K562 (cell line): ENCODE results near the gene GINS1. TPM values are rescaled to one million over a fixed set of nuclear protein-coding genes. Genes with fewer than 3 reads are reported as not detected.

Source experiments
- ATAC-seq: fragments of 200-7000 bp; cut with Tn5 transposase; 3 replicates; pipeline ENCODE4 v1.9.1; 2020; ENCODE audit warnings: moderate library complexity
- BruUV-seq: library from RNA; stranded (reverse); fragments of 400-500 nt; replicated peaks from 2 replicates; lab custom pipeline; 2021; lab: Mats Ljungman, UMichigan
- CTCF ChIA-PET: fragments of 300-600 bp; formaldehyde crosslinking; extraction: SDS; loops from one replicate; lab custom pipeline; 2021; ENCODE audit warnings: low intra/inter-chr PET ratio; lab: Yijun Ruan, JAX
- POLR2A ChIA-PET: fragments of 300-600, 350-650 bp; sonication (Branson Sonifier 250); formaldehyde crosslinking; extraction: SDS; loops from one replicate; lab custom pipeline; 2021; ENCODE audit warnings: antibody characterized with exemption, inconsistent platforms; lab: Yijun Ruan, JAX
- DNase-seq, 4 experiments: peaks; one replicate each; pipeline versions ENCODE4 v3.0.0 to v3.0.0-alpha.2; 2011 to 2018; ENCODE audit warnings: low spot score in 3 of 4, mixed read lengths in 3 of 4; ENCODE audit errors: extremely low read depth in 1 of 4
- FAIRE-seq: peaks from 2 replicates; lab custom pipeline; 2011; peaks lifted over from hg19 to GRCh38; lab: Jason Lieb, UNC
- H2AFZ ChIP-seq: 2 replicates; pipeline ENCODE4 v1.6.0; 2011; ENCODE audit warnings: low read depth, low read length, control low read depth, inconsistent platforms
- H3K27ac ChIP-seq: fragments of 200-600 bp; 3 replicates; pipeline ENCODE4 v1.8.0; 2011; ENCODE audit warnings: low read depth, mild to moderate bottlenecking, control low read depth, inconsistent platforms, low read length, moderate library complexity, mixed read lengths; ENCODE audit errors: extremely low read depth
- H3K27me3 ChIP-seq, 2 experiments: fragments of 300-600 bp in 1 of 2; 2 replicates in 1 of 2; 3 replicates in 1 of 2; pipeline versions ENCODE4 v1.6.0 to v1.8.0; 2011; ENCODE audit warnings: inconsistent platforms in 2 of 2, low read length in 2 of 2, mild to moderate bottlenecking in 1 of 2, mixed read lengths in 1 of 2, moderate library complexity in 1 of 2; ENCODE audit not compliant: control insufficient read depth in 2 of 2, insufficient read depth in 2 of 2
- H3K36me3 ChIP-seq: fragments of 300-600 bp; 3 replicates; pipeline ENCODE4 v1.8.0; 2011; ENCODE audit warnings: mild to moderate bottlenecking, low read length, inconsistent platforms; ENCODE audit not compliant: control insufficient read depth, insufficient read depth
- H3K4me1 ChIP-seq, 2 experiments: fragments of 200-600 bp in 1 of 2; replicated peaks in 1 of 2; 2 replicates in 1 of 2; 3 replicates in 1 of 2; pipeline versions ENCODE4 v1.5.1 to v1.8.0; 2011; ENCODE audit warnings: inconsistent platforms in 2 of 2, low read length in 2 of 2, mild to moderate bottlenecking in 1 of 2, mixed read lengths in 1 of 2, moderate library complexity in 1 of 2; ENCODE audit not compliant: control insufficient read depth in 2 of 2, insufficient read depth in 2 of 2
- H3K4me2 ChIP-seq: 2 replicates; pipeline ENCODE4 v1.6.1; 2011; ENCODE audit warnings: low read length, control low read depth, inconsistent platforms, mixed read lengths; ENCODE audit not compliant: insufficient read depth
- H3K4me3 ChIP-seq: fragments of 200-600 bp; sonication (generic), shearing (Covaris generic); 2 replicates; pipeline ENCODE4 v1.5.1; 2016; ENCODE audit warnings: control low read depth, inconsistent platforms
- H3K79me2 ChIP-seq: fragments of 200-600 bp; 3 replicates; pipeline ENCODE4 v1.8.0; 2011; ENCODE audit warnings: low read length, inconsistent platforms; ENCODE audit not compliant: control insufficient read depth, insufficient read depth
- H3K9ac ChIP-seq, 2 experiments: 2 replicates each; pipeline versions ENCODE4 v1.6.0 to v1.6.1; 2011; ENCODE audit warnings: low read depth in 2 of 2, low read length in 2 of 2, control low read depth in 1 of 2, inconsistent platforms in 1 of 2, mild to moderate bottlenecking in 1 of 2, mixed read lengths in 1 of 2; ENCODE audit not compliant: insufficient read depth in 1 of 2
- H3K9me1 ChIP-seq: one replicate; pipeline ENCODE4 v1.6.0; 2011; ENCODE audit warnings: inconsistent platforms, mild to moderate bottlenecking, low read length, moderate library complexity; ENCODE audit not compliant: control insufficient read depth, insufficient read depth
- H3K9me3 ChIP-seq: replicated peaks from 2 replicates; pipeline ENCODE4 v1.5.1; 2011; ENCODE audit warnings: low read depth, low read length, inconsistent platforms; ENCODE audit not compliant: control insufficient read depth, insufficient read depth
- H4K20me1 ChIP-seq: replicated peaks from 2 replicates; pipeline ENCODE4 v1.6.1; 2011; ENCODE audit warnings: low read length, inconsistent platforms, mixed read lengths; ENCODE audit not compliant: control insufficient read depth, insufficient read depth
- ATF2 ChIP-seq: sonication (generic); formaldehyde crosslinking; IDR thresholded peaks from 2 replicates; pipeline ENCODE4 v1.8.1; 2022; ENCODE audit warnings: missing genetic modification reagents
- DIDO1 ChIP-seq: fragments of 450-650 bp; IDR thresholded peaks from 2 replicates; pipeline ENCODE4 v1.6.1; 2016; ENCODE audit warnings: low read depth, missing biosample characterization, missing genetic modification characterization
- FOXP4 ChIP-seq: sonication (generic); formaldehyde crosslinking; IDR thresholded peaks from 2 replicates; pipeline ENCODE4 v1.8.0; 2022; ENCODE audit warnings: mild to moderate bottlenecking, missing genetic modification reagents, borderline replicate concordance
- KDM5B ChIP-seq: fragments of 200-600 bp; sonication (generic); IDR thresholded peaks from 2 replicates; pipeline ENCODE4 v1.6.1; 2012; ENCODE audit warnings: low read depth, mild to moderate bottlenecking, moderate library complexity, low read length, control low read depth, inconsistent platforms; ENCODE audit not compliant: insufficient replicate concordance
- MAFF ChIP-seq: IDR thresholded peaks from 2 replicates; pipeline ENCODE4 v1.6.1; 2012; ENCODE audit warnings: low read length, improper control_type of control experiment
- MEF2A ChIP-seq: IDR thresholded peaks from 2 replicates; pipeline ENCODE4 v1.6.1; 2011; ENCODE audit warnings: low read depth, mild to moderate bottlenecking, low read length, moderate library complexity; ENCODE audit not compliant: control insufficient read depth
- NCOA2 ChIP-seq, 2 experiments: fragments of 450-650 bp; IDR thresholded peaks; 2 replicates each; pipeline ENCODE4 v1.6.1; 2018; ENCODE audit warnings: mild to moderate bottlenecking in 2 of 2, moderate library complexity in 1 of 2; ENCODE audit not compliant: partially characterized antibody in 2 of 2
- NR2C2 ChIP-seq, 2 experiments: fragments of 200-800 bp in 1 of 2; sonication (Bioruptor generic) in 1 of 2; sonication (generic) in 1 of 2; formaldehyde crosslinking in 1 of 2; IDR thresholded peaks; 2 replicates each; pipeline versions ENCODE4 v1.6.1 to v1.8.0; 2016 to 2022; ENCODE audit warnings: mild to moderate bottlenecking in 1 of 2, missing compliant biosample characterization in 1 of 2, missing genetic modification characterization in 1 of 2, missing genetic modification reagents in 1 of 2
- PCBP2 ChIP-seq: fragments of 200-400 bp; formaldehyde crosslinking; IDR thresholded peaks from 2 replicates; pipeline ENCODE4 v1.6.1; 2018; ENCODE audit warnings: low read length, low read depth, mild to moderate bottlenecking, moderate library complexity; ENCODE audit not compliant: poor library complexity, severe bottlenecking
- SAFB ChIP-seq: fragments of 200-400 bp; formaldehyde crosslinking; IDR thresholded peaks from 2 replicates; pipeline ENCODE4 v1.6.1; 2017; ENCODE audit warnings: low read depth, low read length, borderline replicate concordance
- ZBTB17 ChIP-seq: fragments of 450-650 bp; formaldehyde crosslinking; IDR thresholded peaks from 2 replicates; pipeline ENCODE4 v1.4.0; 2020; ENCODE audit warnings: mild to moderate bottlenecking
- ZNF274 ChIP-seq: IDR thresholded peaks from 2 replicates; pipeline ENCODE4 v1.6.1; 2011; ENCODE audit warnings: low read depth, mild to moderate bottlenecking, low read length, moderate library complexity, borderline replicate concordance
- WGBS: fragments of 100-300 bp; shearing (Covaris generic); methylation state at CpG from one replicate; pipeline ENCODE4 v1.1.6; 2016; ENCODE audit warnings: low coverage, mixed read lengths; ENCODE audit not compliant: insufficient coverage; ENCODE audit errors: missing lambda C conversion rate; 5-methylcytosine and 5-hydroxymethylcytosine counted together
- in situ Hi-C: fragments of 300-500 bp; cut with MboI; formaldehyde crosslinking; loops from 4 replicates; pipeline ENCODE4 v1.15.0; 2018; ENCODE audit warnings: inconsistent platforms, mixed read lengths
- intact Hi-C: fragments of 100-400 bp; cut with micrococcal nuclease; formaldehyde crosslinking; loops from 2 replicates; pipeline ENCODE4 v1.14.2; 2022
- polyA plus RNA-seq, 8 experiments: library from polyadenylated mRNA; depleted of rRNA in 4 of 8; stranded (reverse) in 5 of 8; unstranded in 3 of 8; fragments of >200 nt; fragmentation: Nextera tagmentation in 2 of 8; fragmentation: Illumina TruSeq in 1 of 8; extraction: Ambion mirVana in 2 of 8; extraction: Trizol in 1 of 8; gene quantifications; 2 replicates each; pipeline versions ENCODE4 v1.2.1 to v1.2.3, GENCODE V29; 2011 to 2014; ENCODE audit warnings: inconsistent platforms in 1 of 8, missing spikeins in 1 of 8
- total RNA-seq, 7 experiments: library from RNA; depleted of rRNA in 6 of 7; stranded (reverse); fragments of >200 nt in 6 of 7; fragmentation: Illumina TruSeq in 2 of 7; extraction: Trizol in 2 of 7; gene quantifications; 2 replicates each; pipeline versions ENCODE4 v1.2.1 to v1.2.3, GENCODE V29; 2011 to 2021; ENCODE audit warnings: low replicate concordance in 1 of 7

The GINS1 gene
- total and polyA plus RNA-seq, 9 of the 15 experiments (the other 6 are each of a cell fraction or from before 2014, with no cell fraction given) = 13.1 to 31.8 (median 24.1) TPM

- ChIA-PET POLR2A (interaction anchor here (0.6 to 0.8 kb wide), 3 partner anchors 12 to 1472 kb away, joined by 3 read pairs; no protein-coding TSS in a partner anchor), CTCF (no interaction called here)
- H3K4me1 ChIP-seq = no peaks in the 10 kb centered on the region
- no peaks in the 10 kb centered on the region for H3K9me1 ChIP-seq
- intact Hi-C loops (no loop called here), in situ Hi-C loops (no loop called here)
- DNase-seq (no peak), ATAC-seq (no peak), FAIRE-seq (no peak)
- H3K4me3 ChIP-seq = no peak overlapping the region
- H3K79me2 ChIP-seq = no peaks in the 10 kb centered on the region
- no peak overlapping the region for H3K4me2 ChIP-seq
- no peak overlapping the region for H2AFZ ChIP-seq
- WGBS = 1% methylated on average over 9 of the region's 9 CpGs
- H3K27ac ChIP-seq = no peak overlapping the region
- no peaks in the 10 kb centered on the region for H3K36me3 ChIP-seq
- no TSS peak for BruUV-seq
- H3K9me3 ChIP-seq = no peaks in the 10 kb centered on the region
- H4K20me1 ChIP-seq = no peaks in the 10 kb centered on the region
- no peak for TF ChIP-seq DIDO1
- H3K27me3 ChIP-seq = peaks cover 0 to 28% of the 10 kb centered on the region in 2 experiments
- H3K9ac ChIP-seq = no peak overlapping the region
Observed at GRCh38 chr20:25486377-25486776, 78.9 kb downstream of the GINS1 start.

- no peak overlapping the region for H3K4me3 ChIP-seq
- no TSS peak for BruUV-seq
- ATAC-seq (no peak), FAIRE-seq (no peak), DNase-seq (no peak)
- no peaks in the 10 kb centered on the region for H3K4me1 ChIP-seq
- POLR2A ChIA-PET = interaction anchor here (0.6 kb wide), 3 partner anchors 210 to 1473 kb away, joined by 3 to 4 read pairs (median 3); no protein-coding TSS in a partner anchor
- 0% methylated on average over 2 of the region's 2 CpGs for WGBS
- H4K20me1 ChIP-seq = no peaks in the 10 kb centered on the region
- CTCF ChIA-PET = no interaction called here
- H3K9ac ChIP-seq = no peak overlapping the region
- H3K9me3 ChIP-seq = no peaks in the 10 kb centered on the region
- no peak overlapping the region for H3K4me2 ChIP-seq
- intact Hi-C loops (no loop called here), in situ Hi-C loops (no loop called here)
- no peak overlapping the region for H2AFZ ChIP-seq
- H3K36me3 ChIP-seq = no peaks in the 10 kb centered on the region
- H3K79me2 ChIP-seq = no peaks in the 10 kb centered on the region
- peaks cover 0 to 31% of the 10 kb centered on the region in 2 experiments for H3K27me3 ChIP-seq
- no peaks in the 10 kb centered on the region for H3K9me1 ChIP-seq
- H3K27ac ChIP-seq = no peak overlapping the region
- TF ChIP-seq MAFF (no peak), PCBP2 (no peak), ZNF274 (no peak), NCOA2 (IDR thresholded peaks at IDR 0.05; ENCODE audit: partially characterized antibody in 2 of 2) (no peak), ATF2 (no peak), MEF2A (no peak), ZBTB17 (CRISPR knock-in tag) (no peak), FOXP4 (CRISPR knock-in tag) (no peak), NR2C2 (CRISPR knock-in tag; IDR thresholded peaks at IDR 0.05) (no peak), NR2C2 (tag; IDR thresholded peaks at IDR 0.05) (no peak), SAFB (no peak), KDM5B (no peak)
Observed at GRCh38 chr20:25487306-25487705, 79.8 kb downstream of the GINS1 start.
